Upper lobe of right lung (tissue), 1 donor: ENCODE data around the gene ARL11. TPM values are rescaled to one million over a fixed set of nuclear protein-coding genes. Genes with fewer than 3 reads are reported as not detected.
"Not testable (repeated sequence)": the region's sequence is repeated elsewhere in the genome, so short reads cannot be mapped to it uniquely, and the experiment has no call there.

Source experiments
- ATAC-seq: fragments of 200-7000 bp; cut with Tn5 transposase; one replicate; pipeline ENCODE4 v1.9.1; 2020; ENCODE audit warnings: mild to moderate bottlenecking, moderate library complexity
- DNase-seq: peaks from one replicate; pipeline ENCODE4 v3.0.0-alpha.2; 2020
- H3K27ac ChIP-seq: fragments of 200-600 bp; one replicate; pipeline ENCODE4 v1.8.0; 2022
- H3K27me3 ChIP-seq: fragments of 200-600 bp; one replicate; pipeline ENCODE4 v1.8.0; 2022; ENCODE audit warnings: mild to moderate bottlenecking
- H3K36me3 ChIP-seq: fragments of 200-600 bp; one replicate; pipeline ENCODE4 v1.8.0; 2022
- H3K4me1 ChIP-seq: fragments of 200-600 bp; one replicate; pipeline ENCODE4 v1.8.0; 2022
- H3K4me3 ChIP-seq: fragments of 200-600 bp; one replicate; pipeline ENCODE4 v1.8.0; 2022; ENCODE audit warnings: mild to moderate bottlenecking
- H3K9me3 ChIP-seq: fragments of 200-600 bp; one replicate; pipeline ENCODE4 v1.8.0; 2022
- intact Hi-C: fragments of 100-400 bp; cut with DNase I; formaldehyde crosslinking; loops from one replicate; pipeline ENCODE4 v1.11.0; 2022
- total RNA-seq: library from RNA; stranded (reverse); fragmentation: NEBNext Ultra II Directional; extraction: Animal tissue kit (Norgen Biotek cat#: 25700); gene quantifications from one replicate; pipeline ENCODE4 v1.2.1, GENCODE V29; 2021
- TF ChIP-seq, protein P1 (sequence below): fragments of 200-600 bp; IDR thresholded peaks from one replicate; pipeline ENCODE4 v1.8.0; 2022; ENCODE audit warnings: antibody characterized with exemption
- donor health status: DM: no; HTN: yes; CAD: no; lungs with severe emphysema.

The ARL11 gene
- total RNA-seq, 1 donor from 2014 or later = 4.4 TPM

DNA sequence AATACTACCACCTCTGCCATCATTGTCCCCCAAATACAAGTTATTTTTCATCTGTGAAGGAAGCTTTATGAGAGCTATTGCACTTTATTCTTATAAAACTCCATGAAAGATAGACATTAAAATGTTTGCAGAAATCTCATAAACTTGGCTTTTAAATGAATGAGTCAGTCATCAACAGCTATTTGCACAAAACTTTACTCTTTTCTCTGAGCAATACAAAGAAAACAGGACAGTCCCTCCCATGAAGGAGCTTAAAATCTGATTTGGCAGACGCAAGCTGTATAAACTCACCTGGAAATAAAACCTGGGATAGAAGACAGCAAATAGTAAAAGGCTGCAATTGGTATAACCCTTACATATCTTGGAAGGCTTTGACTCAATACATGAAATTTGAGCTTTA, 26.3 kb upstream of the ARL11 start:
- TF ChIP-seq, protein P1, sequence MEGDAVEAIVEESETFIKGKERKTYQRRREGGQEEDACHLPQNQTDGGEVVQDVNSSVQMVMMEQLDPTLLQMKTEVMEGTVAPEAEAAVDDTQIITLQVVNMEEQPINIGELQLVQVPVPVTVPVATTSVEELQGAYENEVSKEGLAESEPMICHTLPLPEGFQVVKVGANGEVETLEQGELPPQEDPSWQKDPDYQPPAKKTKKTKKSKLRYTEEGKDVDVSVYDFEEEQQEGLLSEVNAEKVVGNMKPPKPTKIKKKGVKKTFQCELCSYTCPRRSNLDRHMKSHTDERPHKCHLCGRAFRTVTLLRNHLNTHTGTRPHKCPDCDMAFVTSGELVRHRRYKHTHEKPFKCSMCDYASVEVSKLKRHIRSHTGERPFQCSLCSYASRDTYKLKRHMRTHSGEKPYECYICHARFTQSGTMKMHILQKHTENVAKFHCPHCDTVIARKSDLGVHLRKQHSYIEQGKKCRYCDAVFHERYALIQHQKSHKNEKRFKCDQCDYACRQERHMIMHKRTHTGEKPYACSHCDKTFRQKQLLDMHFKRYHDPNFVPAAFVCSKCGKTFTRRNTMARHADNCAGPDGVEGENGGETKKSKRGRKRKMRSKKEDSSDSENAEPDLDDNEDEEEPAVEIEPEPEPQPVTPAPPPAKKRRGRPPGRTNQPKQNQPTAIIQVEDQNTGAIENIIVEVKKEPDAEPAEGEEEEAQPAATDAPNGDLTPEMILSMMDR = no peak
- intact Hi-C loops = loop anchor here (10.0 kb wide), 1 partner anchor 297 kb away; no protein-coding TSS in a partner anchor
- Histone ChIP-seq H3K4me1 (no peaks in the 10 kb centered on the region), H3K4me3 (no peak overlapping the region), H3K36me3 (no peaks in the 10 kb centered on the region), H3K27ac (no peak overlapping the region), H3K27me3 (no peaks in the 10 kb centered on the region), H3K9me3 (no peaks in the 10 kb centered on the region)
- no peak for DNase-seq
- no peak for ATAC-seq

DNA sequence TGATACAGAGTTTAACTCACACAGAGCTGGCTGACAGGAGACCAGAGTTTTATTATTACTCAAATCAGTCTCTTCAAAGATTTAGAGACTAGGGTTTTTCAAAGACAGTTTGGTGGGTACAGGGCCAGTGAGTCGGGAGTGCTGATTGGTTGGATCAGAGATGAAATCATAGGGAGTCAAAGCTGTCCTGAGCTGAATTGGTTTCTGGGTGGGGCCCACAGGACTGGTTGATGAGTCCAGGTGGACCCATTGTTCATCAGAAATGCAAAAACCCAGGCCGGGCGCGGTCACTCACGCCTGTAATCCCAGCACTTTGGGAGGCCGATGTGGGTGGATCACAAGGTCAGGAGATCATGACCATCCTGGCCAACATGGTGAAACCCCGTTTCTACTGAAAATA, 25.7 kb upstream of the ARL11 start:
- not testable (repeated sequence) for DNase-seq, H3K4me3 ChIP-seq, H3K27ac ChIP-seq, ATAC-seq, H3K9me3 ChIP-seq, H3K27me3 ChIP-seq, H3K36me3 ChIP-seq, H3K4me1 ChIP-seq
- intact Hi-C loops = loop anchor here (10.0 kb wide), 1 partner anchor 298 kb away; no protein-coding TSS in a partner anchor

DNA sequence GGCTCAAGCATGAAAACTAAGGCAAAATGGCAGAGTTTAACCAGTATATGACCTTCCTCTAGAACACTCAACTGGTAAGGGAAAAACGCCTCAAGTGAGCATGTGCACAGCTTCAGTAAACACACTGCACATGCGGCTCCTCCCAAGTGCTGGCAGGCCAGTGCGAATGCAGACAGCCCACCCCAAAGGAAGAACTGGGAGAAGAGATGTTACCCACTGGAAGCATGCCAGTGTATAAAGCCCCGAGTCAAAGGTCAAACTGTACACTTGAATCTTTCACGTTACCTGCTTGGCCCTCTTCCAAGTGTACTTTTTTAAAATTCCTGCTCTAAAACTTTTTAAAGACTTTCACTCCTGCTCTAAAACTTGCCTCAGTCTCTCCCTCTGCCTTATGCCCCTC, 23.7 kb upstream of the ARL11 start:
- TF ChIP-seq, protein P1 = no peak
- ATAC-seq = no peak
- Histone ChIP-seq H3K4me3 (no peak overlapping the region), H3K4me1 (no peaks in the 10 kb centered on the region), H3K27ac (no peak overlapping the region), H3K36me3 (no peaks in the 10 kb centered on the region), H3K9me3 (no peaks in the 10 kb centered on the region), H3K27me3 (no peaks in the 10 kb centered on the region)
- no peak for DNase-seq
- intact Hi-C loops = loop anchor here (10.0 kb wide), 1 partner anchor 300 kb away; no protein-coding TSS in a partner anchor

DNA sequence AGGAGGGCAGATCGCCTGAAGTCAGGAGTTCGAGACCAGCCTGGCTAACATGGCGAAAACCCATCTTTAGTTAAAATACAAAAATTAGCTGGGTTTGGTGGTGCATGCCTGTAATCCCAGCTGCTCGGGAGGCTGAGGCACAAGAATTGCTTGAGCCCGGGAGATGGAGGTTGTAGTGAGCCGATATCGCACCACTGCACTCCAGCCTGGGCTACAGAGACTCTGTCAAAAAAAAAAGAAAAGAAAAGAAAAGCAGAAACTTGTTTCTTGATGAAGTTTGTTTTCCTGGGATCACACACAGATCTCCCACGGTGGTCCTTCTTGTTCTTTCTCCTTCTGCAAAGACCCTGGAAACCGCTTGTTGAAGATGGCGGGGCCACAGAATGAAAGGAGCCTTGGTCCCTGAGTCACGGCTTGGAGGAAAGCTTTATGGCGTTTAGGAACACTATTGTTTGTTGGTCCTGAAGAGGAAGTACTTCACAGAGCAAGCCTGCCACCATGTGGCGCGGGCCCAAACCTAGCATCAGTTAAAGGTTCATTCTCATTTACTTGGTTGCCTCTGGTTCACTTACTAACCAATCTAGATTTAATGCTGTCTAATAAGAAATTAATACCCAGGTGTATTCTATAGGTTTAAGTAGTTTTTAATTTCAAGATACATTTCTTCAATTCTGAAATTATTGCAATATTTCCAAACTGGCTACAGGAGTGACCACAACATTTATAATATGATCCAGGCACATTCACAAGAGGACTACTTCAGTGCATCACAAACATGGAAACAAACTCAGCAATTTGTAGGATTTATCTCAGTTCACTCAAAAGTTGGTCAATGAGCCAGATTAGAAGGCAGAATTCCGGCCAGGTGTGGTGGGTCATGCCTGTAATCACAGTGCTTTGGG, 21.3 kb upstream of the ARL11 start:
- peak; percentile 99 for ATAC-seq
- H3K4me3 ChIP-seq = peak overlapping the region; percentile 40

DNA sequence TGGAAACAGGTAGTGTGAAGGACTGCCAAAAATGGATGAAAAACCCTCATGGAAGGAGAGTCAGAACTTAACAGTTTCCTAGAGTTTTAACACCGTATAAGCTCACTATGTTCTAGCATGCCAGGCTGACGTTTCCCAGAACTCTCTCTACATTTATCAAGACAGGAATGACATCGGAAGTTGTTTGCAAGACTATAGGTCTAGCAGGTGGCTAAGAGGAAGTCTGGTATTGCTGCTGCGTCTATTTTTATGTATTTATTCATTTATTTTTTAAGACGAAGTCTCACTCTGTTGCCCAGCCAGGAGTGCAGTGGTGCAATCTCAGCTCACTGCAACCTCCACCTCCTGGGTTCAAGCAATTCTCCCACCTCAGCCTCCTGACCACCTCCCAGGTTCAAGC, 20.5 kb upstream of the ARL11 start:
- no peak overlapping the region for H3K27ac ChIP-seq
- no peaks in the 10 kb centered on the region for H3K9me3 ChIP-seq
- H3K4me1 ChIP-seq = no peaks in the 10 kb centered on the region
- DNase-seq (no peak), ATAC-seq (no peak)
- no peaks in the 10 kb centered on the region for H3K36me3 ChIP-seq
- TF ChIP-seq, protein P1 = no peak
- H3K27me3 ChIP-seq = no peaks in the 10 kb centered on the region
- H3K4me3 ChIP-seq = no peak overlapping the region
- intact Hi-C loops = loop anchor here (10.0 kb wide), 1 partner anchor 303 kb away; no protein-coding TSS in a partner anchor

More for the DNA sequence above, 21.3 kb upstream of the ARL11 start:
- no peaks in the 10 kb centered on the region for H3K4me1 ChIP-seq
- peak; percentile 90 for DNase-seq
- no peaks in the 10 kb centered on the region for H3K9me3 ChIP-seq
- H3K27ac ChIP-seq = no peak overlapping the region
- no peaks in the 10 kb centered on the region for H3K27me3 ChIP-seq
- no peaks in the 10 kb centered on the region for H3K36me3 ChIP-seq
- intact Hi-C loops = loop anchor here (10.0 kb wide), 1 partner anchor 302 kb away; no protein-coding TSS in a partner anchor
- TF ChIP-seq, protein P1 = peak; percentile 85

DNA sequence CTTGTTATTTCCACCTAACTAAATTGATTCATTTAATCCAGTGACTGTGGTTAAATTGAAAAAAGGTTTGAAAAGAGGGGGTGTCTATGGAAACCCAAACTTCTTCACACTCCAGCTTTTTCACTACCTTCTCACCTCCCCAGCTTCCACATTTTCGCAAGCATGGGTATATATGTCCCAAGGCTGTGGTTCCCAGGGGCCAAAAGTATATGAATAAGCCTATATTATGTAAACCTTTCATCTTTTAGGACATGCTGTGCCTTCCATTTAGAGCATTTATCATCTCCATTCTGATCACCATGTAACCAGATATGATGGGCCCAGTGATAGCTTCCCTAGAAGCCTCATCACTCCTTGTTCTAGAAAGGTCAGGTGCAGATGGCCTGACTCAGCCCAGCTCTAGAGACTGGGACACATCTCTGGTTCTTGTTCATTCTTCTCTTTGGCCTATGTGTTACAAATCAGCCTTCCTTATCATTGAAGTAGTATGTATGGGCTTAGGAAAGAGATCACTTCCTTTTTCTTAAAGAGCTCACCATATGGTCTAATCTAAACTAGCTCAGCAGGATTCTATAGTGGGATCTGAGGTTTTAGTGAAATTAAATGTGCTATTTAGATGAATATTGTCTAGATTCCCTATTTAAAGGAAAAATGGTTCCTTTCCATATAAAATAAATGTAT, 19.5 kb upstream of the ARL11 start:
- Histone ChIP-seq H3K27ac (no peak overlapping the region), H3K4me1 (no peaks in the 10 kb centered on the region), H3K36me3 (no peaks in the 10 kb centered on the region), H3K9me3 (no peaks in the 10 kb centered on the region), H3K4me3 (no peak overlapping the region), H3K27me3 (no peaks in the 10 kb centered on the region)
- no peak for DNase-seq
- ATAC-seq = no peak
- TF ChIP-seq, protein P1 = no peak
- intact Hi-C loops = loop anchor here (10.0 kb wide), 1 partner anchor 304 kb away; no protein-coding TSS in a partner anchor
